Effector memory CD8-positive, alpha-beta T cell (primary cell): ENCODE measurements around the gene CXXC5.
"Not testable (repeated sequence)": the region's sequence is repeated elsewhere in the genome, so short reads cannot be mapped to it uniquely, and the experiment has no call there.

Experiments used
- ATAC-seq: fragments of 150-1000 bp; cut with Tn5 transposase; replicated peaks from 2 replicates; pipeline ENCODE4 v1.10.0; 2021; ENCODE audit warnings: mild to moderate bottlenecking, moderate library complexity
- DNase-seq, 3 experiments: peaks; one replicate each; pipeline ENCODE4 v3.0.0; 2021
- H3K27ac Mint-ChIP-seq, 2 donors: one replicate each; pipeline ENCODE4 v1.8.0; 2022; ENCODE audit warnings: mild to moderate bottlenecking in 2 of 2, mixed read lengths in 2 of 2, moderate library complexity in 2 of 2
- H3K27me3 Mint-ChIP-seq, 2 donors: one replicate each; pipeline ENCODE4 v1.8.0; 2022; ENCODE audit warnings: mixed read lengths in 2 of 2
- H3K36me3 Mint-ChIP-seq: one replicate; pipeline ENCODE4 v1.8.0; 2022; ENCODE audit warnings: mild to moderate bottlenecking, moderate library complexity, mixed read lengths; ENCODE audit not compliant: insufficient read depth
- H3K4me1 Mint-ChIP-seq, 2 donors: one replicate each; pipeline ENCODE4 v1.8.0; 2022; ENCODE audit warnings: low read depth in 2 of 2, mixed read lengths in 2 of 2
- H3K4me3 Mint-ChIP-seq, 2 donors: one replicate each; pipeline ENCODE4 v1.8.0; 2022; ENCODE audit warnings: mild to moderate bottlenecking in 2 of 2, mixed read lengths in 2 of 2, moderate library complexity in 2 of 2
- H3K9me3 Mint-ChIP-seq, 2 donors: one replicate each; pipeline ENCODE4 v1.8.0; 2022; ENCODE audit warnings: mixed read lengths in 2 of 2

CXXC5 gene

GRCh38 chr5:139708877-139709581, 60.9 kb downstream of the CXXC5 start:
- peak overlapping the region; percentile 54 to 86 for H3K27ac Mint-ChIP-seq
- no peaks in the 10 kb centered on the region for H3K9me3 Mint-ChIP-seq
- ATAC-seq (no peak), DNase-seq (no peak)
- H3K4me1 Mint-ChIP-seq: peaks cover 33 to 35% of the 10 kb centered on the region in 2 donors
- peak overlapping the region in 1 of 2 donors; percentile 20 for H3K4me3 Mint-ChIP-seq
- no peaks in the 10 kb centered on the region for H3K27me3 Mint-ChIP-seq
- H3K36me3 Mint-ChIP-seq: peaks cover 14% of the 10 kb centered on the region

DNA sequence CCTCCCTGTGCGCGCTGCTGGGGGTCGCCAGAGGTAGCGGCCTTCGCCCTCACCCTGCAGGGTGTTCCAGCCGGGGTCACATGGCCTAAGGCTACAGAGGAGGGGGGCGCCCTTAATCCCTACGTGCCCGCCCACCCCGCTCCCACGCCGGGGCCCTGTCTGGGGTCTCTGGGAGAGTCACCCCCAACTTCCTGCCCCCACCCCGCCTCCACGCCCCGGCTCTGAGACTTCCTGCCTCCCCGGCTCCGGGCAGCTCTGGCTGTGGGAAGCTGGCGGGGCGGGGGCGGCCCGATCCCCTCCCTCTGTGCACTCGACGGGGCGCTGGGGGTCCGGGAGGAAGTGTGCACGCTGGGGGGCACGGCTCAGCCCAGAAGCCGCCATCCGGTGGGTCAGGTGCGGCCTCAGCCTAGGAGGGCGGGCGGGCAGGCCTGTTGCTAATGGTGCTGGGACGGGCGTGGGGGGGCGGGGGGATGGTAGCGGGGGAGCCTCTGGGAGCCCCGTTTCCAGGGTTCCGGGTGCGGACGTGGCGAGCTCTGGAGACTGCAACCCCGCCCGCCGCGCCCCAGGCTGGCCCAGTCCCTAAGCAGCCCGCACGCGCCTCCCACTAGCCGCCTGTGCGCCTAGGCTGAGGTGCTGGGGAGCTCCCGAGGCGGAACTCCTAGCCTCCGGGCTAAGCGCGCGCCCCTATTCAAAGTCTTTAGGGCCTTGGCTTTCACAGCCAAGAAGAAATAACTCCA, 61.6 kb downstream of the CXXC5 start:
- H3K4me3 Mint-ChIP-seq: peak overlapping the region; percentile 70 to 73
- H3K36me3 Mint-ChIP-seq: peaks cover 14% of the 10 kb centered on the region
- H3K27ac Mint-ChIP-seq: peak overlapping the region; percentile 92 to 93
- ATAC-seq (peak; percentile 14), DNase-seq (peak in 1 of 3 experiments; percentile 29)
- H3K4me1 Mint-ChIP-seq: peaks cover 35% of the 10 kb centered on the region in 2 donors
- no peaks in the 10 kb centered on the region for H3K9me3 Mint-ChIP-seq
- no peaks in the 10 kb centered on the region for H3K27me3 Mint-ChIP-seq

- Mint-ChIP-seq H3K36me3 (peaks cover 14% of the 10 kb centered on the region), H3K4me3 (peak overlapping the region; percentile 70 to 73), H3K27ac (peak overlapping the region; percentile 92 to 93), H3K9me3 (no peaks in the 10 kb centered on the region), H3K4me1 (peaks cover 33 to 34% of the 10 kb centered on the region in 2 donors), H3K27me3 (no peaks in the 10 kb centered on the region)
- ATAC-seq: peak; percentile 80
- peak; percentile 75 to 83 (median 81) for DNase-seq
Measured at GRCh38 chr5:139710319-139711066, 62.3 kb downstream of the CXXC5 start.

DNA sequence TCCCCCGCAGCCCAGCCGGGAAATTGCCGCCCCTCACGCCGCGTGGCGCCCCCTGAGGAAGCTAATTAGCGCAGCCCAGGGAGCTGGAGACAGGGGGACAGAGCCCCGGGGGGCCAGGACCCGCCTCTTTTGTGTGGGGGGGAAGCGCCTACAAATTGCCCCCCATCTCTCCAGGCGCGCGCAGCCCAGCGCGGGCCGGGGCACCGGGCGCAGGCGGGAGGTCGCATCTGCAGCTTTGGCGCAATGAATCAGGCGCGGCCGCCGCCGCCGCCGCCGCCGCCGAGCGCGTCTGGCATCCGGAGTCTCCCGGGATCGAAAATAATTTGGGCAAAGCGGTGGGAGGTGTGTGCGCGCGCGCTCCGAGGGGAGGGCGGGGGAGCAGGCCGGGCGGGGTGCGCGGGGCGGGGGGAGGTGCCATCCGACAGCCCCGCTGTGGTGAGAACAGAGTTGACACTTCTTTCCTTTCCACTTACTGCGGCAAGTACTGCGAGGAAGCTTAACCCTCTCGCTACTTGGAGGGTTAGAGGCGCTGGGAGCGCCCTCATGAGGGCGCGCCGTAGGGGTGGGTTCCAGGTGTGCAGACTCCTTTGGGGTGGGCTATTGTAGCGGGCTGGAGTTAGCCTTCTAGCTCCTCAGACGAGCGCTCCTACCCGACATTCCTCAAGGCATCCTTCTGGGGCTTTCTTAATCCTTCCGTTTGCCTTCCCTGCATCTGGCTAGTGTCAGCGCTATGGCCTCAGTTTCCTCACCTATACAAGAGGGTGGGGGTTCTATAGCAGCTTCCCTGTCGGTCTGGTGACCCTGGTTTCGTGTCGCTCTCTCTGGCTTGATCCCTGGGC, 63.1 kb downstream of the CXXC5 start:
- Mint-ChIP-seq H3K27ac (peak overlapping the region; percentile 92 to 93), H3K36me3 (peaks cover 14% of the 10 kb centered on the region), H3K4me3 (peak overlapping the region; percentile 70 to 73), H3K4me1 (peaks cover 26 to 30% of the 10 kb centered on the region in 2 donors), H3K27me3 (no peaks in the 10 kb centered on the region), H3K9me3 (no peaks in the 10 kb centered on the region)
- DNase-seq: peak; percentile 58 to 61 (median 61)
- ATAC-seq: peak; percentile 63

GRCh38 chr5:139711906-139712224, 63.7 kb downstream of the CXXC5 start:
- DNase-seq (no peak), ATAC-seq (no peak)
- Mint-ChIP-seq H3K27me3 (no peaks in the 10 kb centered on the region), H3K4me1 (peaks cover 26 to 30% of the 10 kb centered on the region in 2 donors), H3K9me3 (no peaks in the 10 kb centered on the region), H3K4me3 (peak overlapping the region; percentile 70 to 73), H3K27ac (peak overlapping the region in 1 of 2 donors; percentile 93), H3K36me3 (peaks cover 14% of the 10 kb centered on the region)

DNA sequence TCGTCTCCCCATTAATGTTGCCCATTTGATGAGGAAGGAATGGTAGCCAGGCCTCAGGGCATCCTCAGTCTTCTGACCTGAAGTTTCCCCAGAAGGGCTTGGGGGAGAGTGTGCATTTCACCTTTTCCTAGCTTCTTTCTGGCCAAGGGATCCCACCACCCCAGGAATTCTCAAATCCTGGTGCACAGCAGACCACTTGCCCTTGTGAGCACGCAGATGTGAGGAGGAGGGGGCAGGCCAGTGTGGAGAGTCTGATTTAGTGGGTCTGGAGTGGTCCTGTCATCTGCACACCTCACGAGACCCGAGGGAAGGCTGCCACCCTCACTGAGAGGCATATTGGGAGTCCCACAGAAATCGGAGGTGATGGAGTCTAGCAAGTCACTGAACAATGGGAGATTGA, 64.3 kb downstream of the CXXC5 start:
- peak overlapping the region; percentile 21 to 38 for H3K4me3 Mint-ChIP-seq
- H3K4me1 Mint-ChIP-seq: peaks cover 26 to 30% of the 10 kb centered on the region in 2 donors
- peaks cover 14% of the 10 kb centered on the region for H3K36me3 Mint-ChIP-seq
- DNase-seq: no peak
- no peaks in the 10 kb centered on the region for H3K9me3 Mint-ChIP-seq
- peak overlapping the region in 1 of 2 donors; percentile 9 for H3K27ac Mint-ChIP-seq
- H3K27me3 Mint-ChIP-seq: no peaks in the 10 kb centered on the region
- no peak for ATAC-seq

DNA sequence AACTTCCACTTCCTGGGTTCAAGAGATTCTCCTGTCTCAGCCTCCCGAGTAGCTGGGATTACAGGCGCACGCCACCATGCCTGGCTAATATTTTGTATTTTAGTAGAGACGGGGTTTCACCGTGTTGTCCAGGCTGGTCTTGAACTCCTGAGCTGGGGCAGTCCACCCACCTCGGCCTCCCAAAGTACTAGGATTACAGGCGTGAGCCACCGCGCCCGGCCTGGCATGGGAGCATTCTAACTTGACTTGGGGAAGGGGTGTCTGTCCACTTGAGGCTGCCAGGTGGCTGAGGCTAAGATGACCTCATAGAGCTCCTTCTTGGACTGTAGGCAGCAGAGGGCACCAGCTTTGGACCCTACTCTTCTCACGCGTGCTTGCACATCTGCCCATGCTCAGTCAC, 65.7 kb downstream of the CXXC5 start:
- H3K27ac Mint-ChIP-seq, DNase-seq, H3K4me3 Mint-ChIP-seq, H3K9me3 Mint-ChIP-seq, ATAC-seq, H3K27me3 Mint-ChIP-seq: not testable (repeated sequence)
- peaks cover 14% of the 10 kb centered on the region for H3K36me3 Mint-ChIP-seq
- peaks cover 21% of the 10 kb centered on the region in 2 donors for H3K4me1 Mint-ChIP-seq

GRCh38 chr5:139717221-139717620, 69.1 kb downstream of the CXXC5 start:
- ATAC-seq (no peak), DNase-seq (no peak)
- no peaks in the 10 kb centered on the region for H3K27me3 Mint-ChIP-seq
- peaks cover 12 to 14% of the 10 kb centered on the region in 2 donors for H3K4me1 Mint-ChIP-seq
- no peak overlapping the region for H3K4me3 Mint-ChIP-seq
- H3K27ac Mint-ChIP-seq: no peak overlapping the region
- H3K36me3 Mint-ChIP-seq: peaks cover 5% of the 10 kb centered on the region
- peaks cover 0 to 5% of the 10 kb centered on the region in 2 donors for H3K9me3 Mint-ChIP-seq

- H3K4me1 Mint-ChIP-seq, H3K4me3 Mint-ChIP-seq, H3K36me3 Mint-ChIP-seq, DNase-seq, H3K9me3 Mint-ChIP-seq, ATAC-seq, H3K27me3 Mint-ChIP-seq, H3K27ac Mint-ChIP-seq: not testable (repeated sequence)
Measured at GRCh38 chr5:139718403-139718802, 70.3 kb downstream of the CXXC5 start.

GRCh38 chr5:139719970-139720369, 71.8 kb downstream of the CXXC5 start:
- H3K27ac Mint-ChIP-seq, H3K27me3 Mint-ChIP-seq, ATAC-seq, DNase-seq, H3K36me3 Mint-ChIP-seq, H3K9me3 Mint-ChIP-seq, H3K4me3 Mint-ChIP-seq, H3K4me1 Mint-ChIP-seq: not testable (repeated sequence)

GRCh38 chr5:139723986-139724587, 75.9 kb downstream of the CXXC5 start:
- no peak overlapping the region for H3K27ac Mint-ChIP-seq
- H3K9me3 Mint-ChIP-seq: no peaks in the 10 kb centered on the region
- ATAC-seq (no peak), DNase-seq (no peak)
- no peak overlapping the region for H3K4me3 Mint-ChIP-seq
- H3K27me3 Mint-ChIP-seq: no peaks in the 10 kb centered on the region
- peaks cover 5% of the 10 kb centered on the region for H3K36me3 Mint-ChIP-seq
- no peaks in the 10 kb centered on the region for H3K4me1 Mint-ChIP-seq

DNA sequence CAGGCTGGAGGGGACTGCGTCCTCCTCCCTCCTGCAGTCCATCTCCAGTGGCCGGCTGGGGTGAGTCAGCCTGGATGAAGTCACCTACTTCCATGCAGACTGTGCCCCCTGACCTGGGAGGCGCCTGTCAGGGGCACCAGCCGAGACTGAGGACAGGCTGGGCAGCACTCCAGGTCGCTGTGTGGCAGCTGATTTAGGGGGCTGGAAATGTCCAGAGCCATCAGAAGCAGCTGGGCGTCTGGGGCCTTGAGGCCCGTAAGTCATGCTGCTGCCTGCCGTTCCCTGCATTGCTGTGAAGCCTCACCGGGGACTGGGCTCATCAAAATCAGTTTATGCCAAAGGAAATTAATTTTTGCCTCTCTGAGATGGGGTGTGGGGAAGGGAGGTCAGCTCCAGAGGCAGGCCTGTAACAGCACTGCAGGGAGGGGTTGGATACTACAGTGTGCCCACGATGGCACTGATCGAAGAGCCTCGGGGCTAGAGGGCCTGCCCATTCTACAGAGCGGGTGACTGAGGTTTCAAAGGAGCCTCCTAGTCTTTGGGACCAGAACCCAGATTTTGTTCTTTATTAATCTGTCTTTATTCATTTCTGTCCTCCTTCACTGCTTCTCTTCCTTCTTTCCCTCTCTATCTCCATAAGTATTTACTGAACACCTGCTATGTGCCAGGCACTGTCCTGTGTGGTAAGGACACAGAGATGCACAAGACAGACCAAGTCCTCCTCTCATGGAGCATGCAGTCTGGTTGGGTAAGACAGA, 77.1 kb downstream of the CXXC5 start:
- H3K36me3 Mint-ChIP-seq: peaks cover 5% of the 10 kb centered on the region
- H3K9me3 Mint-ChIP-seq: no peaks in the 10 kb centered on the region
- H3K27ac Mint-ChIP-seq: no peak overlapping the region
- DNase-seq (no peak), ATAC-seq (no peak)
- H3K4me3 Mint-ChIP-seq: no peak overlapping the region
- H3K4me1 Mint-ChIP-seq: no peaks in the 10 kb centered on the region
- H3K27me3 Mint-ChIP-seq: no peaks in the 10 kb centered on the region
